HL-60/S4 treated with retinoic acid at 250 ng/mL for 4 days and 3 days (cell line): ENCODE data around the gene ST6GALNAC3.
"Not testable (repeated sequence)": the region's sequence is repeated elsewhere in the genome, so short reads cannot be mapped to it uniquely, and the experiment has no call there.

Experiments used
- in situ Hi-C: fragments of 300-500 bp; cut with MboI; formaldehyde crosslinking; loops from 2 replicates; pipeline ENCODE4 v1.7.0; 2022; ENCODE audit warnings: low sequenced_read_pairs

The ST6GALNAC3 gene

GRCh38 chr1:76070538-76070937, 4.0 kb upstream of the ST6GALNAC3 start:
- in situ Hi-C loops, result no loop called here

- in situ Hi-C loops, result no loop called here
These were observed 1.1 kb upstream of the ST6GALNAC3 start for GRCh38 chr1:76073481-76073880.

GRCh38 chr1:76075188-76075489, 593 bp downstream of the ST6GALNAC3 start:
- in situ Hi-C loops, result no loop called here

- in situ Hi-C loops, result no loop called here
These were observed 1.3 kb downstream of the ST6GALNAC3 start for GRCh38 chr1:76075877-76076276.

GRCh38 chr1:76079475-76080227, 5.1 kb downstream of the ST6GALNAC3 start:
- in situ Hi-C loops, result no loop called here

GRCh38 chr1:76080552-76081079, 6.1 kb downstream of the ST6GALNAC3 start:
- in situ Hi-C loops, result no loop called here

- in situ Hi-C loops, result no loop called here
These were observed 7.5 kb downstream of the ST6GALNAC3 start for GRCh38 chr1:76082062-76082461.

- in situ Hi-C loops, result no loop called here
These were observed 8.6 kb downstream of the ST6GALNAC3 start for GRCh38 chr1:76083189-76083588.

GRCh38 chr1:76084029-76084627, 9.6 kb downstream of the ST6GALNAC3 start:
- in situ Hi-C loops, result no loop called here

GRCh38 chr1:76084685-76085084, 10.1 kb downstream of the ST6GALNAC3 start:
- in situ Hi-C loops, result no loop called here

- in situ Hi-C loops, result no loop called here
These were observed 11.6 kb downstream of the ST6GALNAC3 start for GRCh38 chr1:76086109-76086508.

- in situ Hi-C loops, result no loop called here
These were observed 12.1 kb downstream of the ST6GALNAC3 start for GRCh38 chr1:76086597-76086996.

GRCh38 chr1:76090283-76091203, 16.0 kb downstream of the ST6GALNAC3 start:
- in situ Hi-C loops, result no loop called here

GRCh38 chr1:76092812-76093211, 18.3 kb downstream of the ST6GALNAC3 start:
- in situ Hi-C loops, result no loop called here

GRCh38 chr1:76093522-76094312, 19.2 kb downstream of the ST6GALNAC3 start:
- in situ Hi-C loops, result no loop called here

- in situ Hi-C loops, result no loop called here
These were observed 21.3 kb downstream of the ST6GALNAC3 start for GRCh38 chr1:76095802-76096201.

GRCh38 chr1:76097064-76097463, 22.5 kb downstream of the ST6GALNAC3 start:
- in situ Hi-C loops, result not testable (repeated sequence)

- in situ Hi-C loops, result no loop called here
These were observed 24.3 kb downstream of the ST6GALNAC3 start for GRCh38 chr1:76098845-76099244.

GRCh38 chr1:76101548-76101947, 27.0 kb downstream of the ST6GALNAC3 start:
- in situ Hi-C loops, result no loop called here

GRCh38 chr1:76102046-76102445, 27.5 kb downstream of the ST6GALNAC3 start:
- in situ Hi-C loops, result no loop called here

- in situ Hi-C loops, result no loop called here
These were observed 28.5 kb downstream of the ST6GALNAC3 start for GRCh38 chr1:76103034-76103433.
